PC-3 (cell line): Measurements from ENCODE around the gene GPX4. TPM values are rescaled to one million over a fixed set of nuclear protein-coding genes. Genes with fewer than 3 reads are reported as not detected.

Experiments
- ATAC-seq: fragments of 200-7000 bp; cut with Tn5 transposase; 2 replicates; pipeline ENCODE4 v1.9.1; 2020; ENCODE audit warnings: mild to moderate bottlenecking, moderate library complexity
- BruUV-seq: library from RNA; stranded (reverse); fragments of 400-500 nt; replicated peaks from 2 replicates; lab custom pipeline; 2021; lab: Mats Ljungman, UMichigan
- CTCF ChIA-PET: fragments of 300-600 bp; sonication (Branson Sonifier 250); formaldehyde crosslinking; loops from one replicate; lab custom pipeline; 2022; ENCODE audit warnings: antibody characterized with exemption; lab: Charles Lee
- POLR2A ChIA-PET: fragments of 300-600 bp; sonication (Branson Sonifier 250); formaldehyde crosslinking; loops from one replicate; lab custom pipeline; 2022; ENCODE audit warnings: antibody characterized with exemption; ENCODE audit not compliant: unreplicated experiment; lab: Charles Lee
- DNase-seq: peaks from one replicate; pipeline ENCODE4 v3.0.0-alpha.2; 2015
- H2AFZ ChIP-seq: fragments of 300-600 bp; sonication (generic); 2 replicates; pipeline ENCODE4 v1.6.0; 2016; ENCODE audit warnings: antibody characterized with exemption, low read length
- H3F3A ChIP-seq: fragments of 300-600 bp; sonication (generic); one replicate; pipeline ENCODE4 v1.6.0; 2017; ENCODE audit warnings: antibody characterized with exemption, low read length, control low read depth, mild to moderate bottlenecking; ENCODE audit not compliant: unreplicated experiment
- H3K27ac ChIP-seq: fragments of 300-600 bp; sonication (generic); 2 replicates; pipeline ENCODE4 v1.5.1; 2016; ENCODE audit warnings: mild to moderate bottlenecking, low read length
- H3K27me3 ChIP-seq: fragments of 300-600 bp; sonication (generic); 2 replicates; pipeline ENCODE4 v1.6.1; 2016; ENCODE audit warnings: low read length, mixed read lengths
- H3K36me3 ChIP-seq: fragments of 300-600 bp; sonication (generic); 2 replicates; pipeline ENCODE4 v1.6.1; 2016; ENCODE audit warnings: low read depth, mixed run types, low read length, mixed read lengths
- H3K4me1 ChIP-seq: fragments of 300-600 bp; sonication (generic); 2 replicates; pipeline ENCODE4 v1.5.1; 2016; ENCODE audit warnings: low read length; ENCODE audit not compliant: insufficient read depth
- H3K4me2 ChIP-seq: fragments of 300-600 bp; sonication (generic); 2 replicates; pipeline ENCODE4 v1.6.0; 2016; ENCODE audit warnings: low read length
- H3K4me3 ChIP-seq: fragments of 300-600 bp; sonication (generic); 2 replicates; pipeline ENCODE4 v1.5.1; 2016; ENCODE audit warnings: mild to moderate bottlenecking, low read length, mixed read lengths
- H3K79me2 ChIP-seq: fragments of 300-600 bp; sonication (generic); 2 replicates; pipeline ENCODE4 v1.6.1; 2017; ENCODE audit warnings: low read length, mixed read lengths
- H3K9ac ChIP-seq: fragments of 300-600 bp; sonication (generic); 2 replicates; pipeline ENCODE4 v1.6.0; 2016; ENCODE audit warnings: mild to moderate bottlenecking, low read length
- H3K9me2 ChIP-seq: fragments of 300-600 bp; sonication (generic); replicated peaks from 2 replicates; pipeline ENCODE4 v1.6.1; 2016; ENCODE audit warnings: mixed run types, low read length, mixed read lengths
- H3K9me3 ChIP-seq: fragments of 300-600 bp; sonication (generic); 2 replicates; pipeline ENCODE4 v1.6.1; 2016; ENCODE audit warnings: low read length, mixed read lengths
- H4K20me1 ChIP-seq: fragments of 300-600 bp; sonication (generic); 2 replicates; pipeline ENCODE4 v1.6.1; 2016; ENCODE audit warnings: low read length, mixed read lengths
- CTCF ChIP-seq: fragments of 300-600 bp; sonication (generic); conservative IDR thresholded peaks from 2 replicates; pipeline ENCODE4 v1.5.1; 2017; ENCODE audit warnings: antibody characterized with exemption, low read depth, mild to moderate bottlenecking, low read length
- EZH2 ChIP-seq: fragments of 300-600 bp; sonication (generic); IDR thresholded peaks from one replicate; pipeline ENCODE4 v1.6.1; 2017; ENCODE audit warnings: antibody characterized with exemption, mild to moderate bottlenecking, low read length; ENCODE audit not compliant: unreplicated experiment
- EZH2phosphoT487 ChIP-seq: fragments of 300-600 bp; sonication (generic); IDR thresholded peaks from 2 replicates; pipeline ENCODE4 v1.6.1; 2018; ENCODE audit warnings: mild to moderate bottlenecking, antibody characterized with exemption, low read length, borderline replicate concordance
- intact Hi-C: fragments of 100-400 bp; cut with micrococcal nuclease; formaldehyde crosslinking; loops from 2 replicates; pipeline ENCODE4 v1.9.0; 2023
- total RNA-seq: library from RNA; depleted of rRNA; stranded (reverse); fragments of >200 nt; gene quantifications from 2 replicates; pipeline ENCODE4 v1.2.3, GENCODE V29; 2014

Gene GPX4
- total RNA-seq, 1 experiment from 2014 or later: 644 TPM

GRCh38 chr19:1144741-1145140 is 40.9 kb downstream of the GPX4 start:
- Histone ChIP-seq H3K9ac (no peak overlapping the region), H3K27ac (no peak overlapping the region), H3K4me1 (no peaks in the 10 kb centered on the region), H3K36me3 (peaks cover 21% of the 10 kb centered on the region), H3K27me3 (no peaks in the 10 kb centered on the region), H3F3A (no peaks in the 10 kb centered on the region), H3K79me2 (0 out of 2 replicates have a peak, but pooled peaks cover 12% of the 10 kb centered on the region), H3K9me2 (no peaks in the 10 kb centered on the region), H2AFZ (no peak overlapping the region), H3K4me3 (no peak overlapping the region), H3K4me2 (no peak overlapping the region), H3K9me3 (no peaks in the 10 kb centered on the region), H4K20me1 (no peaks in the 10 kb centered on the region)
- BruUV-seq: no TSS peak
- CTCF ChIA-PET: no interaction called here
- intact Hi-C loops: no loop called here
- ATAC-seq (no peak), DNase-seq (no peak)
- POLR2A ChIA-PET: no interaction called here
- no peak for TF ChIP-seq EZH2
- TF ChIP-seq CTCF: no peak
- no peak for TF ChIP-seq EZH2phosphoT487

- intact Hi-C loops: no loop called here
- Histone ChIP-seq H3K4me3 (no peak overlapping the region), H2AFZ (no peak overlapping the region), H4K20me1 (no peaks in the 10 kb centered on the region), H3K79me2 (0 out of 2 replicates have a peak, but pooled peaks cover 12% of the 10 kb centered on the region), H3F3A (no peaks in the 10 kb centered on the region), H3K4me1 (no peaks in the 10 kb centered on the region), H3K9me2 (no peaks in the 10 kb centered on the region), H3K9ac (no peak overlapping the region), H3K4me2 (no peak overlapping the region), H3K9me3 (no peaks in the 10 kb centered on the region), H3K36me3 (peaks cover 21% of the 10 kb centered on the region), H3K27me3 (no peaks in the 10 kb centered on the region), H3K27ac (no peak overlapping the region)
- no TSS peak for BruUV-seq
- POLR2A ChIA-PET: no interaction called here
- no peak for TF ChIP-seq CTCF
- TF ChIP-seq EZH2phosphoT487: no peak
- TF ChIP-seq EZH2: no peak
- CTCF ChIA-PET: no interaction called here
- DNase-seq (no peak), ATAC-seq (no peak)
Measured at GRCh38 chr19:1145635-1146411, 42.0 kb downstream of the GPX4 start.

GRCh38 chr19:1146412-1146699 is 42.6 kb downstream of the GPX4 start:
- H3K27ac ChIP-seq: no peak overlapping the region
- 0 out of 2 replicates have a peak, but pooled peaks cover 12% of the 10 kb centered on the region for H3K79me2 ChIP-seq
- DNase-seq (no peak), ATAC-seq (no peak)
- no peak overlapping the region for H3K9ac ChIP-seq
- H3F3A ChIP-seq: no peaks in the 10 kb centered on the region
- no peaks in the 10 kb centered on the region for H3K9me3 ChIP-seq
- no peak for TF ChIP-seq EZH2
- TF ChIP-seq EZH2phosphoT487: no peak
- no peak for TF ChIP-seq CTCF
- no peak overlapping the region for H3K4me3 ChIP-seq
- no peak overlapping the region for H2AFZ ChIP-seq
- H3K27me3 ChIP-seq: no peaks in the 10 kb centered on the region
- H4K20me1 ChIP-seq: no peaks in the 10 kb centered on the region
- no peak overlapping the region for H3K4me2 ChIP-seq
- BruUV-seq: no TSS peak
- H3K36me3 ChIP-seq: peaks cover 21% of the 10 kb centered on the region
- ChIA-PET CTCF (no interaction called here), POLR2A (no interaction called here)
- H3K4me1 ChIP-seq: no peaks in the 10 kb centered on the region
- intact Hi-C loops: no loop called here
- no peaks in the 10 kb centered on the region for H3K9me2 ChIP-seq
